Mesodermal cell (in vitro differentiated cells): ENCODE data around the gene VSX1.

Experiments used
- H3K27ac ChIP-seq: 2 replicates; pipeline ENCODE4 v1.7.0; 2013; ENCODE audit warnings: mild to moderate bottlenecking, low read depth, low read length, moderate library complexity; ENCODE audit not compliant: severe bottlenecking
- H3K36me3 ChIP-seq: 2 replicates; pipeline ENCODE4 v1.7.1; 2013; ENCODE audit warnings: mild to moderate bottlenecking, low read length, moderate library complexity; ENCODE audit not compliant: control insufficient read depth, insufficient read depth
- H3K4me1 ChIP-seq: one replicate; pipeline ENCODE4 v1.7.1; 2013; ENCODE audit warnings: mild to moderate bottlenecking, low read length; ENCODE audit not compliant: insufficient read depth, control insufficient read depth, poor library complexity, severe bottlenecking
- H3K4me3 ChIP-seq: 2 replicates; pipeline ENCODE4 v1.7.0; 2013; ENCODE audit warnings: low read length, control low read depth, mild to moderate bottlenecking; ENCODE audit not compliant: insufficient read depth, poor library complexity, severe bottlenecking; ENCODE audit errors: extremely low read depth
- H3K9me3 ChIP-seq: 2 replicates; pipeline ENCODE4 v1.7.1; 2013; ENCODE audit warnings: mild to moderate bottlenecking, low read length, moderate library complexity; ENCODE audit not compliant: control insufficient read depth
- WGBS, 2 experiments: methylation state at CpG; one replicate each; pipeline ENCODE4 v1.1.5; 2013; ENCODE audit warnings: missing lambda C conversion rate in 2 of 2; ENCODE audit not compliant: insufficient coverage in 2 of 2; 5-methylcytosine and 5-hydroxymethylcytosine counted together

The VSX1 gene

GRCh38 chr20:25037288-25038102 is 44.4 kb downstream of the VSX1 start:
- Histone ChIP-seq H3K4me3 (no peak overlapping the region), H3K36me3 (no peaks in the 10 kb centered on the region), H3K9me3 (no peaks in the 10 kb centered on the region), H3K4me1 (peaks cover under 1% of the 10 kb centered on the region), H3K27ac (no peak overlapping the region)
- WGBS, 2 experiments: 92% methylated on average over 10 to 13 of the region's 15 CpGs

- Histone ChIP-seq H3K4me3 (no peak overlapping the region), H3K27ac (no peak overlapping the region), H3K9me3 (no peaks in the 10 kb centered on the region), H3K36me3 (no peaks in the 10 kb centered on the region), H3K4me1 (peaks cover 3% of the 10 kb centered on the region)
- 73 to 80% methylated on average over 2 of the region's 7 CpGs for WGBS, 2 experiments
These were observed 45.5 kb downstream of the VSX1 start for GRCh38 chr20:25036331-25036936.

- H3K36me3 ChIP-seq: no peaks in the 10 kb centered on the region
- peaks cover 3% of the 10 kb centered on the region for H3K4me1 ChIP-seq
- 80 to 82% methylated on average over 3 to 4 of the region's 4 CpGs for WGBS, 2 experiments
- no peak overlapping the region for H3K27ac ChIP-seq
- H3K9me3 ChIP-seq: no peaks in the 10 kb centered on the region
- H3K4me3 ChIP-seq: no peak overlapping the region
These were observed 46.0 kb downstream of the VSX1 start for GRCh38 chr20:25035921-25036320.

GRCh38 chr20:25033924-25034300 is 48.0 kb downstream of the VSX1 start:
- 67 to 87% methylated on average over 3 of the region's 3 CpGs for WGBS, 2 experiments
- no peaks in the 10 kb centered on the region for H3K9me3 ChIP-seq
- H3K4me3 ChIP-seq: no peak overlapping the region
- H3K4me1 ChIP-seq: peaks cover 3% of the 10 kb centered on the region
- H3K27ac ChIP-seq: no peak overlapping the region
- no peaks in the 10 kb centered on the region for H3K36me3 ChIP-seq

GRCh38 chr20:25033265-25033923 is 48.5 kb downstream of the VSX1 start:
- H3K4me3 ChIP-seq: no peak overlapping the region
- 89 to 91% methylated on average over 4 to 6 of the region's 6 CpGs for WGBS, 2 experiments
- H3K27ac ChIP-seq: peak overlapping the region; percentile 55
- peaks cover 3% of the 10 kb centered on the region for H3K4me1 ChIP-seq
- no peaks in the 10 kb centered on the region for H3K36me3 ChIP-seq
- H3K9me3 ChIP-seq: no peaks in the 10 kb centered on the region

GRCh38 chr20:25032478-25033264 is 49.3 kb downstream of the VSX1 start:
- H3K9me3 ChIP-seq: no peaks in the 10 kb centered on the region
- 67 to 74% methylated on average over 23 to 29 of the region's 29 CpGs for WGBS, 2 experiments
- peak overlapping the region; percentile 55 for H3K27ac ChIP-seq
- H3K36me3 ChIP-seq: no peaks in the 10 kb centered on the region
- H3K4me1 ChIP-seq: peaks cover 3% of the 10 kb centered on the region
- no peak overlapping the region for H3K4me3 ChIP-seq

- WGBS, 2 experiments: 91 to 99% methylated on average over 13 to 16 of the region's 16 CpGs
- Histone ChIP-seq H3K4me3 (no peak overlapping the region), H3K27ac (peak overlapping the region; percentile 55), H3K36me3 (no peaks in the 10 kb centered on the region), H3K4me1 (peaks cover 3% of the 10 kb centered on the region), H3K9me3 (no peaks in the 10 kb centered on the region)
These were observed 49.9 kb downstream of the VSX1 start for GRCh38 chr20:25032065-25032477.

GRCh38 chr20:25031241-25031640 is 50.7 kb downstream of the VSX1 start:
- no peak overlapping the region for H3K27ac ChIP-seq
- peaks cover 3% of the 10 kb centered on the region for H3K4me1 ChIP-seq
- H3K9me3 ChIP-seq: no peaks in the 10 kb centered on the region
- no peaks in the 10 kb centered on the region for H3K36me3 ChIP-seq
- no peak overlapping the region for H3K4me3 ChIP-seq
- WGBS, 2 experiments: 57 to 71% methylated on average over 2 of the region's 3 CpGs

GRCh38 chr20:25030649-25031207 is 51.2 kb downstream of the VSX1 start:
- no peaks in the 10 kb centered on the region for H3K36me3 ChIP-seq
- peaks cover 3% of the 10 kb centered on the region for H3K4me1 ChIP-seq
- no peak overlapping the region for H3K4me3 ChIP-seq
- no peaks in the 10 kb centered on the region for H3K9me3 ChIP-seq
- WGBS, 2 experiments: 83 to 93% methylated on average over 8 of the region's 8 CpGs
- H3K27ac ChIP-seq: no peak overlapping the region

- Histone ChIP-seq H3K9me3 (no peaks in the 10 kb centered on the region), H3K4me1 (peaks cover 3% of the 10 kb centered on the region), H3K4me3 (no peak overlapping the region), H3K27ac (no peak overlapping the region), H3K36me3 (no peaks in the 10 kb centered on the region)
- whole genome bisulfite sequencing, 2 experiments: 95 to 96% methylated on average over 4 to 5 of the region's 5 CpGs
These were observed 51.8 kb downstream of the VSX1 start for GRCh38 chr20:25030007-25030648.
